Ovary (tissue), 9 donors: ENCODE measurements around the gene FARS2. TPM values are rescaled to one million over a fixed set of nuclear protein-coding genes. Genes with fewer than 3 reads are reported as not detected.

Experiments used
- DNase-seq, 5 donors: peaks; one replicate each; pipeline ENCODE4 v3.0.0-alpha.2; 2019 to 2020
- H3K27ac ChIP-seq, 2 donors: fragments of 200-600 bp; one replicate each; pipeline versions ENCODE4 v1.5.1 to v1.8.0; 2019 to 2022
- H3K27me3 ChIP-seq: fragments of 200-600 bp; one replicate; pipeline ENCODE4 v1.8.0; 2022
- H3K36me3 ChIP-seq: fragments of 200-600 bp; sonication (generic); one replicate; pipeline ENCODE4 v1.5.1; 2019
- H3K4me1 ChIP-seq: one replicate; pipeline ENCODE4 v1.8.1; 2013; ENCODE audit warnings: mild to moderate bottlenecking, moderate library complexity; ENCODE audit not compliant: insufficient read depth
- H3K4me3 ChIP-seq: fragments of 200-600 bp; sonication (generic); one replicate; pipeline ENCODE4 v1.5.1; 2017
- H3K9me3 ChIP-seq, 2 donors: fragments of 200-600 bp in 1 of 2; sonication (generic) in 1 of 2; one replicate each; pipeline versions ENCODE4 v1.5.1 to v1.8.1; 2013 to 2019; ENCODE audit warnings: mild to moderate bottlenecking in 1 of 2, moderate library complexity in 1 of 2
- CTCF ChIP-seq, 3 donors: fragments of 450-650 bp in 2 of 3; fragments of 200-600 bp in 1 of 3; IDR thresholded peaks; one replicate each; pipeline versions ENCODE4 v1.5.1 to v1.8.0; 2016 to 2022; ENCODE audit warnings: antibody characterized with exemption in 3 of 3, mild to moderate bottlenecking in 1 of 3
- EP300 ChIP-seq: sonication (generic); formaldehyde crosslinking; IDR thresholded peaks from one replicate; pipeline ENCODE4 v1.6.1; 2017; ENCODE audit warnings: antibody characterized with exemption
- POLR2A ChIP-seq: fragments of 450-650 bp; IDR thresholded peaks from one replicate; pipeline ENCODE4 v1.6.1; 2017; ENCODE audit warnings: antibody characterized with exemption, mild to moderate bottlenecking, moderate library complexity
- WGBS, 3 donors: extraction: QIAGEN DNeasy Blood & Tissue Kit in 1 of 3; methylation state at CpG; one replicate each; pipeline versions ENCODE4 v1.1.5 to v1.1.7; 2013 to 2017; 5-methylcytosine and 5-hydroxymethylcytosine counted together
- intact Hi-C, 4 donors: fragments of 100-400 bp; cut with DNase I; formaldehyde crosslinking; loops; one replicate each; pipeline versions ENCODE4 v1.11.0 to v1.15.1; 2022 to 2023
- polyA plus RNA-seq, 2 donors: library from polyadenylated mRNA; stranded (reverse); fragments of 200-250 nt in 1 of 2; fragments of 350-450 nt in 1 of 2; fragmentation: Illumina TruSeq in 1 of 2; extraction: RNeasy Lipid Tissue Mini Kit (QIAGEN cat#74804) in 1 of 2; gene quantifications; one replicate each; pipeline ENCODE4 v1.2.3, GENCODE V29; 2013 to 2014
- total RNA-seq, 7 donors: library from RNA; depleted of rRNA in 2 of 7; stranded (reverse); fragments of >200 nt in 2 of 7; fragmentation: NEBNext Ultra II Directional in 3 of 7; extraction: Animal tissue kit (Norgen Biotek cat#: 25700) in 3 of 7; gene quantifications; one replicate each; pipeline versions ENCODE4 v1.1.0 to v1.2.4, GENCODE V29; 2016 to 2023
- donor health status: DM: no; HTN: no; CAD: no; lungs with moderate emphysema.
- donor health status: DM: no; HTN: no; CAD: no.
- donor health status: Bipolar disorder and iron deficiency.
- donor health status: DM: yes; HTN: yes; CAD: no.
- donor health status: DM: no; HTN: no; CAD: no.
- donor health status: DM: yes; HTN: yes; CAD: no.

FARS2 gene
- total and polyA plus RNA-seq, 9 donors: 9.2 to 17.5 (median 11.0) TPM

- H3K36me3 ChIP-seq: no peaks in the 10 kb centered on the region
- intact Hi-C loops: no loop called here
- 93 to 96% (median 95%) methylated on average over 1 of the region's 1 CpG for WGBS, 3 donors
- no peaks in the 10 kb centered on the region for H3K4me1 ChIP-seq
- no peaks in the 10 kb centered on the region for H3K27me3 ChIP-seq
- H3K4me3 ChIP-seq: no peak overlapping the region
- H3K27ac ChIP-seq: no peak overlapping the region
- TF ChIP-seq EP300: no peak
- no peak for TF ChIP-seq CTCF (IDR thresholded peaks at IDR 0.05)
- no peak for TF ChIP-seq POLR2A
- H3K9me3 ChIP-seq: no peaks in the 10 kb centered on the region
- DNase-seq: no peak
These were observed 229.3 kb downstream of the FARS2 start for GRCh38 chr6:5490501-5491069.

GRCh38 chr6:5492356-5492755, 231.0 kb downstream of the FARS2 start:
- intact Hi-C loops: no loop called here
- Histone ChIP-seq H3K36me3 (no peaks in the 10 kb centered on the region), H3K9me3 (no peaks in the 10 kb centered on the region), H3K27ac (no peak overlapping the region), H3K4me3 (no peak overlapping the region), H3K4me1 (no peaks in the 10 kb centered on the region), H3K27me3 (no peaks in the 10 kb centered on the region)
- WGBS, 3 donors: 72 to 80% (median 73%) methylated on average over 2 of the region's 2 CpGs
- TF ChIP-seq CTCF (IDR thresholded peaks at IDR 0.05) (no peak), POLR2A (no peak), EP300 (no peak)
- DNase-seq: no peak

- H3K36me3 ChIP-seq: no peaks in the 10 kb centered on the region
- no peak overlapping the region for H3K4me3 ChIP-seq
- H3K27ac ChIP-seq: no peak overlapping the region
- no peaks in the 10 kb centered on the region for H3K9me3 ChIP-seq
- TF ChIP-seq EP300: no peak
- no peak for TF ChIP-seq POLR2A
- TF ChIP-seq CTCF (IDR thresholded peaks at IDR 0.05): no peak
- intact Hi-C loops: no loop called here
- DNase-seq: no peak
- 95 to 98% (median 97%) methylated on average over 2 of the region's 2 CpGs for WGBS, 3 donors
- no peaks in the 10 kb centered on the region for H3K4me1 ChIP-seq
- H3K27me3 ChIP-seq: no peaks in the 10 kb centered on the region
These were observed 232.5 kb downstream of the FARS2 start for GRCh38 chr6:5493806-5494205.

GRCh38 chr6:5497896-5498578, 236.7 kb downstream of the FARS2 start:
- no peaks in the 10 kb centered on the region for H3K9me3 ChIP-seq
- intact Hi-C loops: no loop called here
- H3K4me1 ChIP-seq: no peaks in the 10 kb centered on the region
- DNase-seq: no peak
- no peaks in the 10 kb centered on the region for H3K27me3 ChIP-seq
- H3K36me3 ChIP-seq: no peaks in the 10 kb centered on the region
- no peak overlapping the region for H3K4me3 ChIP-seq
- no peak overlapping the region for H3K27ac ChIP-seq
- WGBS, 3 donors: 92 to 95% (median 93%) methylated on average over 10 of the region's 10 CpGs
- TF ChIP-seq CTCF (IDR thresholded peaks at IDR 0.05): no peak
- no peak for TF ChIP-seq EP300
- no peak for TF ChIP-seq POLR2A
